ENCODE results near the gene PGM5.

DNA sequence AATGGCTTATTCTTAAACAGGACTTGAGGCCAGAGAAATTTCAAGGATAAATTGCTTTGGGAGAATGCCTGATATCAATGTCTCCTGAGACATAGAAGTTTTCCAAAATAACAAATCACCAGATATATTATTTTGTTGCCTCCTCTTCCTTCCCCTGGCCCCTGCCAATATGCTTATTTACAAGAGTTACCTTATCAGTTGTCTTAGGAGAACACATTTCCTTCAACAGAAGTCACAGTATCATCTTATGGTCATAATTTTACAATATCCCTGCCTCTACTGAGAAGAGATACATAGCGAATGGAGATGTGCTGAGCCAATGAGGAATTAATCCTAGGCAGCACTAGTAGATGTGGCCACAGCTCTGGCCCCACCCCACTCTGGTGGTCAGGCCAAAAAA lies 141.2 kb downstream of the PGM5 start:
- TF ChIP-seq, protein P1, sequence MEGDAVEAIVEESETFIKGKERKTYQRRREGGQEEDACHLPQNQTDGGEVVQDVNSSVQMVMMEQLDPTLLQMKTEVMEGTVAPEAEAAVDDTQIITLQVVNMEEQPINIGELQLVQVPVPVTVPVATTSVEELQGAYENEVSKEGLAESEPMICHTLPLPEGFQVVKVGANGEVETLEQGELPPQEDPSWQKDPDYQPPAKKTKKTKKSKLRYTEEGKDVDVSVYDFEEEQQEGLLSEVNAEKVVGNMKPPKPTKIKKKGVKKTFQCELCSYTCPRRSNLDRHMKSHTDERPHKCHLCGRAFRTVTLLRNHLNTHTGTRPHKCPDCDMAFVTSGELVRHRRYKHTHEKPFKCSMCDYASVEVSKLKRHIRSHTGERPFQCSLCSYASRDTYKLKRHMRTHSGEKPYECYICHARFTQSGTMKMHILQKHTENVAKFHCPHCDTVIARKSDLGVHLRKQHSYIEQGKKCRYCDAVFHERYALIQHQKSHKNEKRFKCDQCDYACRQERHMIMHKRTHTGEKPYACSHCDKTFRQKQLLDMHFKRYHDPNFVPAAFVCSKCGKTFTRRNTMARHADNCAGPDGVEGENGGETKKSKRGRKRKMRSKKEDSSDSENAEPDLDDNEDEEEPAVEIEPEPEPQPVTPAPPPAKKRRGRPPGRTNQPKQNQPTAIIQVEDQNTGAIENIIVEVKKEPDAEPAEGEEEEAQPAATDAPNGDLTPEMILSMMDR (optimal IDR thresholded peaks at IDR 0.05 in 1 of 3, IDR thresholded peaks at IDR 0.05 in 1 of 3, conservative IDR thresholded peaks at IDR 0.05 in 1 of 3; ENCODE audit: extremely low read depth in 1 of 3, insufficient read depth in 2 of 3, low read length in 3 of 3) = no peak
- no peak for TF ChIP-seq EZH2 (IDR thresholded peaks at IDR 0.05; ENCODE audit: low read length)

All from keratinocyte (primary cell).